A673 (cell line): ENCODE results near the gene OSTF1.

Experiments used
- CTCF ChIP-seq: fragments of 300-800, 200-600 bp; sonication (generic); conservative IDR thresholded peaks from 2 replicates; pipeline ENCODE4 v1.5.1; 2017; ENCODE audit warnings: low read depth, mild to moderate bottlenecking, antibody characterized with exemption, low read length, moderate library complexity, mixed read lengths
- EZH2 ChIP-seq: fragments of 200-600 bp; sonication (generic); IDR thresholded peaks from 2 replicates; pipeline ENCODE4 v1.6.1; 2017; ENCODE audit warnings: borderline replicate concordance, low read depth, mild to moderate bottlenecking, mixed read lengths, antibody characterized with exemption, low read length; ENCODE audit not compliant: poor library complexity, severe bottlenecking

- TF ChIP-seq CTCF, result no peak
- no peak for TF ChIP-seq EZH2
These were observed 57.9 kb downstream of the OSTF1 start for GRCh38 chr9:75146229-75146628.
